HG03378 (cell line): Measurements from ENCODE around the gene KCNMB3.
"Not testable (repeated sequence)": the region's sequence is repeated elsewhere in the genome, so short reads cannot be mapped to it uniquely, and the experiment has no call there.

Experiments used
- ATAC-seq: cut with Tn5 transposase; IDR thresholded peaks from one replicate; pipeline ENCODE4 v1.9.1; 2021; ENCODE audit warnings: mild to moderate bottlenecking, moderate library complexity; ENCODE audit not compliant: unreplicated experiment

Gene KCNMB3

GRCh38 chr3:179250803-179251476, at the start of gene KCNMB3:
KCNMB3 (minus strand) TSS chr3:179251114; CDS start chr3:179250990, 124 bp downstream.
- no peak for ATAC-seq

DNA sequence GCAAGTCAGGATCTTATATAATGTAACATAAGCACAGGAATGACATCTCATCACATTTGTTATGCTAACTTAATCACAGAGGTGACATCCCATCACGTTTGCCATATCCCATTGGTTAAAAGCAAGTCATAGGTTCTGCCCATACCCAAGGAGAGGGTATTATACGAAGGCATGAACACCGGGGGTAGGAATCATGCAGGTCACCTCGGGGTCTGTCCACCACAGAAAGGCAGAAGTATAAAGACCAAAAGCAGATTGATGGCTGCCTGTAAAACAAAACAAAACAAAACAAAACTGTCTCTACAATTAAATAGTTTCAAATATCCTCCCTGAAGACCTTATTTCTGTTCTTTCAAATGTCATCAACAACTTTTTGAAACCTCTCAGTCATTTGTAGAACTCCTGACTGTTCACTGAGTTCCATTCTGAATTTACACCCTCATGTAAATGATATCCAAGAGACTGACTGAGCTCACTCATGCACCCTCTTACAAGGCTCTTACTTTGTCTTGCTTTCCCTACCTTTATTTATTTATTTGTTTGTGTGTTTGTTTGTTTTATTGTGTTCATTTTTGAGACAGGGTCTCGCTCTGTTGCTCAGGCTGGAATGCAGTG, 49.2 kb upstream of the KCNMB3 start:
- ATAC-seq: peak; percentile 65

- ATAC-seq: no peak
These were observed 48.4 kb upstream of the KCNMB3 start for GRCh38 chr3:179299316-179299715.

GRCh38 chr3:179297971-179298725, 47.2 kb upstream of the KCNMB3 start:
- ATAC-seq: no peak

DNA sequence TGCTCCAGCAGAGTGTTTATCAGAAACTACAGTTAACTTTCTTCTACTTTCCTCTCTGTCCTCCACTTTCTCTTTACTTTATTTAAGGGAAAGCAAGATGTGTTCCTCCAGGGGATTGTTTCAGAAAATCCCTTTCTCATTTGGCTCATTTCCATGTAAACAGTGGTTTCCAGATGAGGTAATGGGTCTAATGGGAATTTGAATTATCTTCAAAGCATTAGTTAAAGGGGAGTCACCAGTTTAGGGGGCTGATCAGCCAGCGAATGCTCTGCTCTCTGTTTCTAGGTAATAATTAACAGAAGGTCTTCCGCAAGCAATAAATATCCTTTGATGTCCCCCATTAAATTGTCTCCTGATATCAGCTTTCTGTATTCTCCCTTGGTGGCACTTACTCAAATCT, 41.5 kb upstream of the KCNMB3 start:
- no peak for ATAC-seq

DNA sequence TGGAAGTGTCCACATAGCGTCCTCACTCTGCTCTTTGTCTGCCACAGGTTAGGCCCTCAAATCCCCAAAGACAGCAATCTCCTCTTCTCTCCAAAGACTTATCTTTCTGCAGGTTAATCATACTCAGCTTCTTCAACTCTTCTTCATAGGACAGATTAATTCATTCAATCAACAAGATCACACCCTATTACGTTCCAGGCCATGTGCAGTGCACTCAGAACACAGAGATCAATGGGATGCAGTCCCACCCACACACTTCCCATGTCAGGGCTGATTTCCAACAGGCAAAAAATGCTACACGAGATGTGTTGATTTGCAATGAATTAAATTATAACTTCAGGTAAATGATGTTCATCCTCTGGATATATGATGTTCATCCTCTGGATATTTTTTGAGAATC, 38.4 kb upstream of the KCNMB3 start:
- no peak for ATAC-seq

GRCh38 chr3:179288845-179289244, 37.9 kb upstream of the KCNMB3 start:
- ATAC-seq: no peak

DNA sequence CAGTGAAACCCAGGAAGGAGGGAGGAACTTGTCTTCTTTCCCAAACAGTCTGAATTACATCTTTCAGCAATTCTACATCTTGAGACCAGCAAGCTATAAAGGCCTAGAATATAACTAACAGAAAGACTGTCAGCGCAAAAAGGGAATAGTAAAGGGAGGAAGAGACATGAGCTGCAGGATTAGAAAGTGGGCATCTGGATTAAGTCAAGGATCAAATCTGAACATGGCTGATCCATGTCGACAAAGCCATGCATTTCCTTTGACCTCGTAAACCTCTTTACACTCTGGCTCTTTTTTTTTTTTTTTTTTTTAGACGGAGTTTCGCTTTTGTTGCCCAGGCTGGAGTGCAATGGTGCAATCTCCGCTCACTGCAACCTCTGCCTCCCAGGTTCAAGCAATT, 35.4 kb upstream of the KCNMB3 start:
- ATAC-seq: no peak

DNA sequence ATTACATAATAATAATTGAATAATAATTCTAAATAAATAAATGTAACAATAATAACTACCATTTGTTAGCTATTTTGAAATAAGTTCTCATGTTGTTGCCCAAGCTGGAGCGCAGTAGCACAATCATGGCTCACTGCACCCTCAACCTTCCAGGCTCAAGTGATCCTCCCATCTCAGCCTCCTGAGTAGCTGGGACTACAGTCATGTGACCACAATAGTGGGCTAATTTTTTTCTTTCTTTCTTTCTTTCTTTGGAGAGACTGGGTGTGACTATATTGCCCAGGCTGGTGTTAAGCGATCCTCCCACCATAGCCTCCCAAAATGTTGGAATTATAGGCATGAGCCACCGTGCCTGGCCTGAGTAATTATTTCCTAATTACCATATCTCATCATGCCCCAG, 30.9 kb upstream of the KCNMB3 start:
- no peak for ATAC-seq

- ATAC-seq: no peak
These were observed 28.9 kb upstream of the KCNMB3 start for GRCh38 chr3:179279837-179280236.

- ATAC-seq: no peak
These were observed 28.2 kb upstream of the KCNMB3 start for GRCh38 chr3:179278932-179279693.

- no peak for ATAC-seq
These were observed 27.2 kb upstream of the KCNMB3 start for GRCh38 chr3:179278151-179278550.

GRCh38 chr3:179276743-179277142, 25.8 kb upstream of the KCNMB3 start:
- no peak for ATAC-seq

DNA sequence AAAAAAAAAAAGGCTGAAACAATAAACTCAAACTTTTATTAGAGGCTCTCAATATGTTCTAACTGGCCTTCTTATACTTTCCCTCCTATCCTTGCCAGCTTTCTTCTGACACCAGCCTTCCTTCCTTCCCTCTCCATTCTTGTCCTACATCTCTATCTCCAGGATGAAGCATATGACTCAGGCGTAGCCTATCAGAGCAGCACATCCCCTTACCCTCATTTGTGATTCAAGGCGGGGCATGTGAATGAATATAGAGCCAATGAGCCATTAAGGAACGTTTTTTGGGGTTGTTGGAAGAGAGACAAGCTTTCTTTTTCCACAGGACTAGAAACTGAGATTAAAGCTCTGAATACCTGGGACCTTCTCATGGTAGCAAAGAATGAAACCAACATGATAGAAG, 25.1 kb upstream of the KCNMB3 start:
- no peak for ATAC-seq

GRCh38 chr3:179274434-179274833, 23.5 kb upstream of the KCNMB3 start:
- not testable (repeated sequence) for ATAC-seq

- no peak for ATAC-seq
These were observed 21.5 kb upstream of the KCNMB3 start for GRCh38 chr3:179272385-179272784.

DNA sequence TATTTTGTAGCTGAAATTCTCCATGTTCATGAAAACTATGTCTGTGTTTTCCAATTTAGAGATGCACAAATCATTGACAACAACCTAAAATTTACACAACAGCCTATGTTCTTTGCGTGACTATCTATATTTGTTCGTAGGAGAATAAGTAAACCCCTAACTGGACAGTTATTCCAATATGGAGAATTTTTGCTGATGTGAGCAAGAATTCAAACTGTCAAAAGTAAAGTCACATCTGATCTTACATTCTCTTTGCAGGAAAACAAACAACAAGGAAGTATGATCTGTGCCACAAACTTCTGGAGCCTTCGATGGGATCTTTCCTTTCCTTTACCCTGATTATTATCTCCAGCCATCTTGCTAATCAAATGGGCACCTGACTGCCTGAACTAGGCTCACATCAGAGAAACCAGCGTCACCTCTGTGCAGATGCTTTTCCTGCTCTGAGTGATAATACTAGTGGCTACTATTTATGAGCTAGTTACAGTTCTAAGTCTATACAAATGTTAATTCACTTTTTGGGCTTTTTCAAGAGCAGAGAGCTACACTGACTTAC, 18.3 kb upstream of the KCNMB3 start:
- ATAC-seq: no peak

DNA sequence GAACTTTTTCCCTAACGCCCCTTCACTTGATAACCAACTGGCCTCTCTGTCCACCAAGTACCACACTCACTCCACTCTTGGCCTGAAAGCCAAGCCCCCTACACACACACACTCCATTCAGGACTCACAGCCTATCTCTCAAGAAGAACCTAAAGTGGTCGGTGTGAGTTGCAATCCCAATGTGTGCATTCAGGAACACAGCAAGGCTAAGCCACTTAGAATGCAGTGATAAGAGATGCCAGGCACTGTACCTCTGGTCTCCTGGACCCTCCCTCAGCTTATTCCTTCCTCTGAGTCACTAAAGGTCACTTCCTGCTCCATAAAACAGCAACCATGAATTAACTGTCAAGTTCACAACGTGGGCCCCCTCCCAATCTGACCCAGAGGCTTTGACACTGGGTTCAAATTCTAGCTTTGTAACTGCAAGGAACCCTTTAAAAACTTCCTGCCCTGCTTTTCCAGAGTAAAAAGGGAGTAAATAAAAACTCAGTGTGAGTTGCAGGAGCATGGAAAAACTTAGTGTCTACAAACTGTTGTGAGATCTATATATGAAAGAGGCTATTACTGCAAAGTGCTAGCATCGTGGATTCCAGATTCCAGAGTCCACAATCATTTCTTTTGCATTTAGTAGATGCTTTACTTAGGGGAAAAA, 17.6 kb upstream of the KCNMB3 start:
- ATAC-seq: no peak

DNA sequence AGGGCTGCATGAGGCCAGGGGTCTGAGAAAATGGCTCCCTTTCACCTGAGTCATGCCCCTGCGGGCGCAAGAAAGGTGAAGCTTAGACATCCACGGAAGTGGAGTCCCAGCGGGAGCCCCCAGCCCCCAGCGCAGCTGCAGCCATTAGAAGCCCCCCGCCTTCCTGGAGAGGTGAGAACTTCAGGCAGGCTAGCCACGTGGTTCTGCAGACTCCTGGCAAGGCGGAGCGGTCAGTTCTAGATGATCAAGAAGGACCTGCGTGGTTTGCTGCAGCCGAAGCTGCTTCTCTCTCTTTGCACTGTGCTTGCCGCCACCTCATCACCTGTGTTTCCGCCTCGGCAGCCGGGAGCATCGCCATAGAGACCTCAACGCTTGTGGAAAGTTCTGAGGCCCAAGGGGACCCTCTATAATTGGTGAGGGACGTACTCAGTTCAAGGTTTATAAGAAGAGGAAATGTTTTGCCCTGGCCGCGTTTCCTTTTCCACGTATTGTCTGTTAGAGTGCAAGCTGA, 15.8 kb upstream of the KCNMB3 start:
- no peak for ATAC-seq

- peak; percentile 82 for ATAC-seq
These were observed 15.0 kb upstream of the KCNMB3 start for GRCh38 chr3:179265875-179266274.
